Tibial nerve (tissue), 4 donors: ENCODE measurements around the gene ODAD3. TPM values are rescaled to one million over a fixed set of nuclear protein-coding genes. Genes with fewer than 3 reads are reported as not detected.
A peak's percentile ranks its signal among the peaks of the same experiment; 100 is the strongest.

ENCODE experiments used
- DNase-seq, 2 donors: peaks; one replicate each; pipeline ENCODE4 v3.0.0-alpha.2; 2019; ENCODE audit warnings: low spot score in 2 of 2
- H3K27ac ChIP-seq, 4 donors: fragments of 200-600 bp; sonication (generic) in 3 of 4; one replicate each; pipeline ENCODE4 v1.5.1; 2017 to 2019; ENCODE audit warnings: mild to moderate bottlenecking in 1 of 4
- H3K27me3 ChIP-seq, 2 donors: fragments of 200-600 bp; sonication (generic) in 1 of 2; one replicate each; pipeline versions ENCODE4 v1.5.1 to v1.6.0; 2017 to 2019
- H3K36me3 ChIP-seq, 3 donors: fragments of 200-600 bp; sonication (generic); one replicate each; pipeline ENCODE4 v1.5.1; 2018 to 2019
- H3K4me1 ChIP-seq, 4 donors: fragments of 200-600 bp; sonication (generic) in 3 of 4; one replicate each; pipeline ENCODE4 v1.5.1; 2017 to 2019
- H3K4me3 ChIP-seq, 4 donors: fragments of 200-600 bp; sonication (generic) in 3 of 4; one replicate each; pipeline ENCODE4 v1.5.1; 2017 to 2019; ENCODE audit warnings: mild to moderate bottlenecking in 1 of 4, moderate library complexity in 1 of 4
- H3K9me3 ChIP-seq, 4 donors: fragments of 200-600 bp; sonication (generic) in 3 of 4; one replicate each; pipeline ENCODE4 v1.5.1; 2017 to 2019
- CTCF ChIP-seq, 5 experiments: fragments of 200-600 bp in 3 of 5; fragments of 450-650 bp in 2 of 5; sonication (generic) in 3 of 5; IDR thresholded peaks; one replicate each; pipeline ENCODE4 v1.5.1; 2016 to 2019; ENCODE audit warnings: antibody characterized with exemption in 5 of 5, mild to moderate bottlenecking in 3 of 5, moderate library complexity in 2 of 5
- EP300 ChIP-seq, 2 donors: sonication (generic); formaldehyde crosslinking; IDR thresholded peaks; one replicate each; pipeline ENCODE4 v1.6.1; 2017; ENCODE audit warnings: antibody characterized with exemption in 2 of 2, mild to moderate bottlenecking in 1 of 2
- POLR2A ChIP-seq, 2 donors: fragments of 450-650 bp; IDR thresholded peaks; one replicate each; pipeline ENCODE4 v1.6.1; 2017; ENCODE audit warnings: antibody characterized with exemption in 2 of 2, mild to moderate bottlenecking in 2 of 2, moderate library complexity in 2 of 2
- WGBS, 2 donors: methylation state at CpG; one replicate each; pipeline ENCODE4 v1.1.5; 2018; 5-methylcytosine and 5-hydroxymethylcytosine counted together
- total RNA-seq, 4 donors: library from RNA; depleted of rRNA; stranded (reverse); fragments of >200 nt; gene quantifications; one replicate each; pipeline ENCODE4 v1.1.0, GENCODE V29; 2016

ODAD3 gene
- total RNA-seq, 4 donors from 2014 or later: 0.42 to 1.3 TPM; not detected in 2

- Histone ChIP-seq H3K4me3 (no peak overlapping the region), H3K27me3 (peaks cover 0 to 7% of the 10 kb centered on the region in 2 donors), H3K27ac (no peak overlapping the region), H3K36me3 (peaks cover 0 to 85% (median 13%) of the 10 kb centered on the region in 3 donors), H3K4me1 (peaks cover 0 to 12% (median 2%) of the 10 kb centered on the region in 4 donors), H3K9me3 (no peaks in the 10 kb centered on the region)
- no peak for DNase-seq
- TF ChIP-seq POLR2A (IDR thresholded peaks at IDR 0.05) (no peak), CTCF (IDR thresholded peaks at IDR 0.05) (no peak), EP300 (IDR thresholded peaks at IDR 0.05) (no peak)
- WGBS, 2 donors: 78 to 81% methylated on average over 29 to 33 of the region's 35 CpGs
Measured at GRCh38 chr19:11447347-11448262, 12.7 kb upstream of the ODAD3 start.

GRCh38 chr19:11446652-11447301 is 11.9 kb upstream of the ODAD3 start:
- peak in 1 of 2 donors; percentile 49 for DNase-seq
- 54 to 57% methylated on average over 17 to 21 of the region's 23 CpGs for WGBS, 2 donors
- Histone ChIP-seq H3K4me1 (peaks cover 0 to 4% (median 2%) of the 10 kb centered on the region in 4 donors), H3K4me3 (no peak overlapping the region), H3K9me3 (no peaks in the 10 kb centered on the region), H3K36me3 (peaks cover 0 to 93% (median 13%) of the 10 kb centered on the region in 3 donors), H3K27ac (no peak overlapping the region), H3K27me3 (peaks cover 0 to 4% of the 10 kb centered on the region in 2 donors)
- TF ChIP-seq CTCF (IDR thresholded peaks at IDR 0.05): peak; percentile 50 to 84 (median 59)
- TF ChIP-seq POLR2A (IDR thresholded peaks at IDR 0.05): no peak
- TF ChIP-seq EP300 (IDR thresholded peaks at IDR 0.05): no peak

DNA sequence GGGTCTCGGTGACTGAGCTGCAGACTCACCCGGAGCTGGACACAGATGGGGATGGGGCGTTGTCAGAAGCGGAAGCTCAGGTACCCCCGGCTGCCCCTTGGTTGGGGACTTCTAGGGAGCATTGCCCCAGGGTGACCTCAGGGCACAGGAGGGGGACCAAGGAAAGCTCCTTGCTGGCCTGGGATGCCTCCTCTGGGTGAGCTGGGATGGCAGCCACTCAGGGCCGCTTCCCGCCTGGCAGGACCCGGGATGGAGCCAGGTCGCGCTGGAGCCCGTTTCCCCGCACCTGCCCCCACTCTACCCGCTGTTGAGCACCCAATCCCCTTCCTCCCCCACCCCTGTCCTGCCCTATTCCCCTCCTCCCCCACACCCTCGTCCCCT is 11.3 kb upstream of the ODAD3 start:
- 83 to 90% methylated on average over 14 of the region's 14 CpGs for whole genome bisulfite sequencing, 2 donors
- no peaks in the 10 kb centered on the region for H3K4me1 ChIP-seq
- TF ChIP-seq CTCF (IDR thresholded peaks at IDR 0.05) (no peak), POLR2A (IDR thresholded peaks at IDR 0.05) (no peak), EP300 (IDR thresholded peaks at IDR 0.05) (no peak)
- H3K4me3 ChIP-seq: no peak overlapping the region
- no peaks in the 10 kb centered on the region for H3K9me3 ChIP-seq
- no peaks in the 10 kb centered on the region for H3K27me3 ChIP-seq
- no peak for DNase-seq
- H3K36me3 ChIP-seq: peaks cover 0 to 99% (median 13%) of the 10 kb centered on the region in 3 donors
- H3K27ac ChIP-seq: no peak overlapping the region

GRCh38 chr19:11445141-11445540 is 10.2 kb upstream of the ODAD3 start:
- Histone ChIP-seq H3K27me3 (no peaks in the 10 kb centered on the region), H3K36me3 (peaks cover 0 to 100% (median 13%) of the 10 kb centered on the region in 3 donors), H3K4me1 (no peaks in the 10 kb centered on the region), H3K27ac (no peak overlapping the region), H3K4me3 (no peak overlapping the region), H3K9me3 (no peaks in the 10 kb centered on the region)
- WGBS, 2 donors: 81 to 89% methylated on average over 10 to 13 of the region's 13 CpGs
- no peak for DNase-seq
- TF ChIP-seq POLR2A (IDR thresholded peaks at IDR 0.05) (no peak), CTCF (IDR thresholded peaks at IDR 0.05) (no peak), EP300 (IDR thresholded peaks at IDR 0.05) (no peak)

DNA sequence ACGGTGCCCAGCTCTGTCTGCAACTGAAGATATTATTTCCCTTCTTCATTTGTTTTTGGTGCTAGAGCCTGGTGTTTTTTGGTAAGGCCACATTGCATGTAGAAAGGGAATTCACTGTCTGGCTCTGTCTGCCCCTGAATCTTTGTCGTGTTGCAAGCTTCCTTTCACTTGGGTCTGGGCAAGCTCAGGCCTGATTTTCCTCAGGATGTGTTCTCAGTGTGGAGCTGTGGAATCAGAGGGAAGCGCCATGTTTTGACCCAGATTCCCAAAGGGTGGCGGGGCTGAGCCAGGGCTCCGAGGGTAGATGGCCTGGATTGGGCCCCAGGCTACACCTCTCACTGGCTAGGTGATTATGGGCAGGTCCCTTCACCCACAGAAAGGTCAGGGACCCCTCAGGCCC is 9.1 kb upstream of the ODAD3 start:
- no peaks in the 10 kb centered on the region for H3K4me1 ChIP-seq
- WGBS, 2 donors: 71 to 81% methylated on average over 5 of the region's 5 CpGs
- peaks cover 0 to 100% (median 13%) of the 10 kb centered on the region in 3 donors for H3K36me3 ChIP-seq
- no peak overlapping the region for H3K27ac ChIP-seq
- no peak for DNase-seq
- TF ChIP-seq EP300 (IDR thresholded peaks at IDR 0.05): no peak
- no peak for TF ChIP-seq CTCF (IDR thresholded peaks at IDR 0.05)
- TF ChIP-seq POLR2A (IDR thresholded peaks at IDR 0.05): no peak
- H3K27me3 ChIP-seq: no peaks in the 10 kb centered on the region
- no peaks in the 10 kb centered on the region for H3K9me3 ChIP-seq
- no peak overlapping the region for H3K4me3 ChIP-seq
